Tibial nerve (tissue), 4 donors: ENCODE data around the gene SATB1. TPM values are rescaled to one million over a fixed set of nuclear protein-coding genes. Genes with fewer than 3 reads are reported as not detected.

Experiments
- DNase-seq, 2 donors: peaks; one replicate each; pipeline ENCODE4 v3.0.0-alpha.2; 2019; ENCODE audit warnings: low spot score in 2 of 2
- H3K27ac ChIP-seq, 4 donors: fragments of 200-600 bp; sonication (generic) in 3 of 4; one replicate each; pipeline ENCODE4 v1.5.1; 2017 to 2019; ENCODE audit warnings: mild to moderate bottlenecking in 1 of 4
- H3K27me3 ChIP-seq, 2 donors: fragments of 200-600 bp; sonication (generic) in 1 of 2; one replicate each; pipeline versions ENCODE4 v1.5.1 to v1.6.0; 2017 to 2019
- H3K36me3 ChIP-seq, 3 donors: fragments of 200-600 bp; sonication (generic); one replicate each; pipeline ENCODE4 v1.5.1; 2018 to 2019
- H3K4me1 ChIP-seq, 4 donors: fragments of 200-600 bp; sonication (generic) in 3 of 4; one replicate each; pipeline ENCODE4 v1.5.1; 2017 to 2019
- H3K4me3 ChIP-seq, 4 donors: fragments of 200-600 bp; sonication (generic) in 3 of 4; one replicate each; pipeline ENCODE4 v1.5.1; 2017 to 2019; ENCODE audit warnings: mild to moderate bottlenecking in 1 of 4, moderate library complexity in 1 of 4
- H3K9me3 ChIP-seq, 4 donors: fragments of 200-600 bp; sonication (generic) in 3 of 4; one replicate each; pipeline ENCODE4 v1.5.1; 2017 to 2019
- CTCF ChIP-seq, 5 experiments: fragments of 200-600 bp in 3 of 5; fragments of 450-650 bp in 2 of 5; sonication (generic) in 3 of 5; IDR thresholded peaks; one replicate each; pipeline ENCODE4 v1.5.1; 2016 to 2019; ENCODE audit warnings: antibody characterized with exemption in 5 of 5, mild to moderate bottlenecking in 3 of 5, moderate library complexity in 2 of 5
- EP300 ChIP-seq, 2 donors: sonication (generic); formaldehyde crosslinking; IDR thresholded peaks; one replicate each; pipeline ENCODE4 v1.6.1; 2017; ENCODE audit warnings: antibody characterized with exemption in 2 of 2, mild to moderate bottlenecking in 1 of 2
- POLR2A ChIP-seq, 2 donors: fragments of 450-650 bp; IDR thresholded peaks; one replicate each; pipeline ENCODE4 v1.6.1; 2017; ENCODE audit warnings: antibody characterized with exemption in 2 of 2, mild to moderate bottlenecking in 2 of 2, moderate library complexity in 2 of 2
- WGBS, 2 donors: methylation state at CpG; one replicate each; pipeline ENCODE4 v1.1.5; 2018; 5-methylcytosine and 5-hydroxymethylcytosine counted together
- total RNA-seq, 4 donors: library from RNA; depleted of rRNA; stranded (reverse); fragments of >200 nt; gene quantifications; one replicate each; pipeline ENCODE4 v1.1.0, GENCODE V29; 2016

SATB1 gene
- total RNA-seq, 4 donors from 2014 or later = 28.5 to 48.5 (median 42.8) TPM

- TF ChIP-seq CTCF (IDR thresholded peaks at IDR 0.05) (no peak), POLR2A (IDR thresholded peaks at IDR 0.05) (no peak), EP300 (IDR thresholded peaks at IDR 0.05) (no peak)
- H3K27me3 ChIP-seq = no peaks in the 10 kb centered on the region
- H3K9me3 ChIP-seq = no peaks in the 10 kb centered on the region
- no peak overlapping the region for H3K4me3 ChIP-seq
- H3K4me1 ChIP-seq = no peaks in the 10 kb centered on the region
- H3K27ac ChIP-seq = no peak overlapping the region
- 87 to 91% methylated on average over 2 of the region's 2 CpGs for WGBS, 2 donors
- peaks cover 0 to 3% (median 0%) of the 10 kb centered on the region in 3 donors for H3K36me3 ChIP-seq
- DNase-seq = no peak
Measured at GRCh38 chr3:18403061-18403460, 22.1 kb downstream of the SATB1 start.

GRCh38 chr3:18402239-18402799 is 22.8 kb downstream of the SATB1 start:
- no peaks in the 10 kb centered on the region for H3K27me3 ChIP-seq
- DNase-seq = no peak
- H3K9me3 ChIP-seq = no peaks in the 10 kb centered on the region
- TF ChIP-seq EP300 (IDR thresholded peaks at IDR 0.05) (no peak), CTCF (IDR thresholded peaks at IDR 0.05) (no peak), POLR2A (IDR thresholded peaks at IDR 0.05) (no peak)
- H3K4me1 ChIP-seq = no peaks in the 10 kb centered on the region
- 72 to 86% methylated on average over 3 of the region's 3 CpGs for WGBS, 2 donors
- H3K27ac ChIP-seq = no peak overlapping the region
- H3K36me3 ChIP-seq = peaks cover 0 to 3% (median 0%) of the 10 kb centered on the region in 3 donors
- no peak overlapping the region for H3K4me3 ChIP-seq

DNA sequence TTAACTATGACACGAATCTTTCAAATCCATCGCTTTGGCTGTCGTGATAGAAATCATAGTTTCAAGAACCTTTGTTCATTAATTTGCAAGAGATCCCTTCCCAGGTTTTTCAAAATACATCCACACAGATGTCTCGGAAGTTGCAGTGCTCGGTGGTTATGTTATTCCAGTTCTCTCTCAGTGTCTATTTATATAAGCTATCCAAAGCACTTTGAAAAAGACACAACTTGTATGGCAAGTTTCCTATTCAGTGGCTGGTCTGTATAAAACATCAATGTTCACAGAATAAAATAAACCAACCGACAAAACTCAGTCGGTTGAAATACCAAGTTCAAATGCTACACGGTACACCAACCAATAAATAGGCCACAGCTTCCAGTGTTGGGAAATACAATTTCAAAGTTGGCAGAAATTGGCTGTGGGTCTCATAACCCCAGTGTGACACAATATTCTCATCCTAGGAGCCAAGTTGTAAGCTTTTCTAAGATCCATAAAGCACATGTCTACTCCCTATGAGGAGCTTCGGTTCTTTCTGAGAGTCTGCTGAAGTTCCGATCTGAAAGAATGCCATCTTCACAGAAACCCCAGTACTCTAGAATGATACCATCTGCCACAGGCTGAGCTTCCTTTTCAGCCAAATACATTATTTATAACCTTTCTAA is 23.7 kb downstream of the SATB1 start:
- no peak for TF ChIP-seq POLR2A (IDR thresholded peaks at IDR 0.05)
- TF ChIP-seq EP300 (IDR thresholded peaks at IDR 0.05) = no peak
- no peak for TF ChIP-seq CTCF (IDR thresholded peaks at IDR 0.05)
- H3K36me3 ChIP-seq = peaks cover 0 to 7% (median 0%) of the 10 kb centered on the region in 3 donors
- no peak for DNase-seq
- no peak overlapping the region for H3K4me3 ChIP-seq
- H3K27ac ChIP-seq = no peak overlapping the region
- 75 to 77% methylated on average over 10 of the region's 10 CpGs for WGBS, 2 donors
- H3K4me1 ChIP-seq = no peaks in the 10 kb centered on the region
- H3K27me3 ChIP-seq = no peaks in the 10 kb centered on the region
- no peaks in the 10 kb centered on the region for H3K9me3 ChIP-seq

DNA sequence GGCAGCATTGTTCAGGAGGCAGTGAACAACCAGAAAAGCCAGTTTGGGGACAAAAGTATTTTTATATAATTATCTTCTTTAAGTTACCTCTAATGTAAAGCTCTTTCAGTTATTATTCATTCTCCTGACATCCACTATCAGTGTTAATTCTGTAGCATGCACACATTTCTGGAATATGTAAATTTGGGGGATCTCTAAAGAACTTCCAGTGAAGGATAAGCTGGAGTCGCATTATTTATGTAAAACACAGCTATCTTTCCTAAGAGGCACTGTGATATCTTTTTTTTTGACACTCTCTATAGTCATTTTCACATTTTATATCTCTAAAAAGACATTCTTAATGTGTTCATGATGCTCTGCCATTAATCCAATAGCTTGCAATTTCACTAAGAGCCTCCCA is 26.7 kb downstream of the SATB1 start:
- Histone ChIP-seq H3K4me1 (no peaks in the 10 kb centered on the region), H3K9me3 (no peaks in the 10 kb centered on the region), H3K36me3 (peaks cover 0 to 31% (median 0%) of the 10 kb centered on the region in 3 donors), H3K27me3 (no peaks in the 10 kb centered on the region), H3K4me3 (no peak overlapping the region), H3K27ac (no peak overlapping the region)
- DNase-seq = no peak
- 96 to 98% methylated on average over 1 of the region's 1 CpG for WGBS, 2 donors
- TF ChIP-seq CTCF (IDR thresholded peaks at IDR 0.05) = no peak
- TF ChIP-seq POLR2A (IDR thresholded peaks at IDR 0.05) = no peak
- no peak for TF ChIP-seq EP300 (IDR thresholded peaks at IDR 0.05)

DNA sequence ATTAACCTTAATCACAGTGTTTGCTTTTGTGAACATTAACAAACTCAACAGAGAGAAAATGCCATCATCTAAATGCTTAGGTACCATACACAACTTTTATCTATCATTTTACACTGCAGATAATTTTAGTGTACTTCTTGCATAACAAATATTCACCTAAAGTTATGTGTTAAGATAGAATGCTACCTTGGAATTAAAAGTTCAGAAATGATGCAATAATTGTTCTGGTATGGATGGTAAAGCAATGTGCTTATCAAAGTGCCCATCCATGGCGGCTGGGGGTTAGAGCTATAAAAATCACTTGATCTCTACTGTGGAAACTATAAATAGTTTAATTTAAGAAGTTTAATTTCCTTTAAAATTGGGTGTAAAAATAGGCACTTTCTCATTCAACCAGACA is 28.7 kb downstream of the SATB1 start:
- no peak overlapping the region for H3K27ac ChIP-seq
- DNase-seq = no peak
- WGBS, 2 donors = 76 to 95% methylated on average over 1 of the region's 1 CpG
- no peaks in the 10 kb centered on the region for H3K4me1 ChIP-seq
- peaks cover 0 to 31% (median 0%) of the 10 kb centered on the region in 3 donors for H3K36me3 ChIP-seq
- H3K27me3 ChIP-seq = no peaks in the 10 kb centered on the region
- H3K4me3 ChIP-seq = no peak overlapping the region
- no peaks in the 10 kb centered on the region for H3K9me3 ChIP-seq
- TF ChIP-seq CTCF (IDR thresholded peaks at IDR 0.05) (no peak), EP300 (IDR thresholded peaks at IDR 0.05) (no peak), POLR2A (IDR thresholded peaks at IDR 0.05) (no peak)
